Activated B cell treated with CpG ODN at 0.5 μM for 24 hours (primary cell): Measurements from ENCODE around the gene TSHZ1. TPM values are rescaled to one million over a fixed set of nuclear protein-coding genes. Genes with fewer than 3 reads are reported as not detected.

Experiments used
- ATAC-seq: fragments of 200-7000 bp; cut with Tn5 transposase; one replicate; pipeline ENCODE4 v1.10.0; 2021; ENCODE audit warnings: low read depth, mild to moderate bottlenecking, moderate library complexity
- CTCF ChIA-PET: fragments of 350-600 bp; sonication (Branson Sonifier 250); formaldehyde crosslinking; loops from one replicate; lab custom pipeline; 2021; ENCODE audit warnings: antibody characterized with exemption; lab: Charles Lee
- POLR2A ChIA-PET: fragments of 350-600 bp; sonication (Branson Sonifier 250); formaldehyde crosslinking; loops from one replicate; lab custom pipeline; 2021; ENCODE audit warnings: antibody characterized with exemption; lab: Charles Lee
- DNase-seq: peaks from one replicate; pipeline ENCODE4 v3.0.0; 2022
- H3K27ac Mint-ChIP-seq: one replicate; pipeline ENCODE4 v1.8.0; 2020; ENCODE audit warnings: mixed read lengths
- H3K27me3 Mint-ChIP-seq: one replicate; pipeline ENCODE4 v1.8.0; 2021; ENCODE audit warnings: mixed read lengths
- H3K36me3 Mint-ChIP-seq: one replicate; pipeline ENCODE4 v1.8.0; 2021; ENCODE audit warnings: low read depth, mixed read lengths
- H3K4me1 Mint-ChIP-seq: one replicate; pipeline ENCODE4 v1.8.0; 2021; ENCODE audit warnings: mixed read lengths
- H3K4me3 Mint-ChIP-seq: one replicate; pipeline ENCODE4 v1.8.0; 2020; ENCODE audit warnings: mild to moderate bottlenecking, mixed read lengths
- H3K9me3 Mint-ChIP-seq: one replicate; pipeline ENCODE4 v1.8.0; 2020; ENCODE audit warnings: mixed read lengths
- intact Hi-C: fragments of 100-400 bp; cut with micrococcal nuclease; formaldehyde crosslinking; loops from one replicate; pipeline ENCODE4 v1.15.1; 2024
- total RNA-seq: library from RNA; stranded (reverse); gene quantifications from 2 replicates; pipeline ENCODE4 v1.2.3, GENCODE V29; 2022
- TF ChIP-seq, protein P1 (sequence below): fragments of 200-600 bp; IDR thresholded peaks from one replicate; pipeline ENCODE4 v1.8.0; 2022; ENCODE audit warnings: antibody characterized with exemption, mild to moderate bottlenecking

TSHZ1 gene
- total RNA-seq, 1 donor from 2014 or later: 8.6 TPM

DNA sequence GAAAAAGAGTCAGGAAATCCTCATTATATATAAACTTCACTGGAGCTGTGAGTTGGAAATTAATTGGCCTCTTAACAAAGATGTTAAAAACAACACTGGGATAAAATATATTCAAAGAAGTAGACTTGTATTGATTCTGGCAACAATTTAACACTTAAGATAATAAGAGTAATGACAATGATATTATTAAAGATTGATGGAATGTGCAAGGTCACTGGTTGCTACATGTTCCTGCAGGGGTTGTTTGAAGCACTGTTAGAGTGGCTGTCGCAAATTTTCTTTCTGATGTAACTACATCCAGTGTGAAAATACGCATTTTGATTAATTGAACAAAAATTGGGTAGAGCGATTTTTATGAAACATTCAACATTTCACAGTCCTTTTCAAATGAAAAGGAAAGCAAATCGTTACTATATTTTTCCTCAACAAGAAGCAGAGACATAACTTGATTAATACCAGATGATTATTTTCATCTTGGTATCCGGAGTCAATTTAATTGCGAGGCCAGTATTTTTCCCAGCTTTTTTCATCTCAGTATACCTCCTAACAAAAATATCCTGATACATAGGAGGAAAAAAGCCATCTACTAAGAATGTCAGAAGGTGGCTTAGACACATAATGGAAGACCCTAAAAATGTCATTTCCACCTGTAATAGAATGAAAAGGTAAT lies 7.8 kb upstream of the TSHZ1 start:
- H3K4me1 Mint-ChIP-seq: peaks cover 32% of the 10 kb centered on the region
- no peak overlapping the region for H3K27ac Mint-ChIP-seq
- H3K9me3 Mint-ChIP-seq: no peaks in the 10 kb centered on the region
- H3K27me3 Mint-ChIP-seq: peaks cover 6% of the 10 kb centered on the region
- TF ChIP-seq, protein P1, sequence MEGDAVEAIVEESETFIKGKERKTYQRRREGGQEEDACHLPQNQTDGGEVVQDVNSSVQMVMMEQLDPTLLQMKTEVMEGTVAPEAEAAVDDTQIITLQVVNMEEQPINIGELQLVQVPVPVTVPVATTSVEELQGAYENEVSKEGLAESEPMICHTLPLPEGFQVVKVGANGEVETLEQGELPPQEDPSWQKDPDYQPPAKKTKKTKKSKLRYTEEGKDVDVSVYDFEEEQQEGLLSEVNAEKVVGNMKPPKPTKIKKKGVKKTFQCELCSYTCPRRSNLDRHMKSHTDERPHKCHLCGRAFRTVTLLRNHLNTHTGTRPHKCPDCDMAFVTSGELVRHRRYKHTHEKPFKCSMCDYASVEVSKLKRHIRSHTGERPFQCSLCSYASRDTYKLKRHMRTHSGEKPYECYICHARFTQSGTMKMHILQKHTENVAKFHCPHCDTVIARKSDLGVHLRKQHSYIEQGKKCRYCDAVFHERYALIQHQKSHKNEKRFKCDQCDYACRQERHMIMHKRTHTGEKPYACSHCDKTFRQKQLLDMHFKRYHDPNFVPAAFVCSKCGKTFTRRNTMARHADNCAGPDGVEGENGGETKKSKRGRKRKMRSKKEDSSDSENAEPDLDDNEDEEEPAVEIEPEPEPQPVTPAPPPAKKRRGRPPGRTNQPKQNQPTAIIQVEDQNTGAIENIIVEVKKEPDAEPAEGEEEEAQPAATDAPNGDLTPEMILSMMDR: no peak
- DNase-seq (no peak), ATAC-seq (no peak)
- CTCF ChIA-PET: no interaction called here
- intact Hi-C loops: no loop called here
- POLR2A ChIA-PET: no interaction called here
- H3K4me3 Mint-ChIP-seq: no peak overlapping the region
- peaks cover 16% of the 10 kb centered on the region for H3K36me3 Mint-ChIP-seq

DNA sequence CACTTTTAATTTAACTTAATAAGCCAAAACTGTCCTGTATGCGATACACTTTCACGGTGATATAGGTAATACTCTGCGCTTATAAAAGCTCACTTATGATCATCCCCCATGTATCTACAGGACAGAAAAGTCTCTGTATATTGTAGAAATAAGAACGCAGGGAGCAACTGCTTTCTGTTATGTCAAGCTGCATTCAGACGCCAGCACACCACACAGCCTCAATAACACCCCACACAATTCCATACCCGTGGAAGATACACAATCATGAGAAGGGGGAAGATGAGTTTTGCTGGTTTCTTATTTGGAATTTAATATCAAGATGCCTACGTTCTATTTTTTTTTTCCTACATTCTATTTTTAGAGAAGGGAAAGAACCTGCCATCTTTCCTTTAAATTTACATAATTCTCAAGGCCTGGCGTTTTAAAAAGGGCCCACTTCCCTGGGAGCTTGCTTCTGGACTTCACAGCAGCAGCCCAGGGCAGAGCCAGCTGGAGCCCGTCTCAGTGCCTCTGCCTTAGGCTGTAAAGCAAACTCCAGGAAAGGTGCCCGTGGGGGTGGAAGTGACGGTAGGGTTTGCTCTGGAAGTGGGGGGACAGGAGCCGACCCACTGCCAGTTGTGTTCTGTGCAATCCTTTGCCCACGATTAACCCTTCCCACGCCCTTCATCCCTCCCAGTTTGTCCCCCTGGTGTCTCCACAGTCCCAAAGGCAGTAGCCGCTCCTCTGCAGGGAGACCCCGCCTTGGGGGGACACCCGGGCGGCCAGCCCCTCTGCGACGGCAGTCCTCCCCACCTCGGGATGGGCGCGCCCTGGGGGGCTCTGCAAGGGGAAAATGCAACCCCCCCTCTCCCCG lies 7.0 kb upstream of the TSHZ1 start:
- no peak for DNase-seq
- intact Hi-C loops: no loop called here
- TF ChIP-seq, protein P1: no peak
- Mint-ChIP-seq H3K27me3 (peaks cover 6% of the 10 kb centered on the region), H3K4me3 (no peak overlapping the region), H3K9me3 (no peaks in the 10 kb centered on the region), H3K4me1 (peaks cover 36% of the 10 kb centered on the region), H3K36me3 (peaks cover 19% of the 10 kb centered on the region), H3K27ac (no peak overlapping the region)
- no peak for ATAC-seq
- ChIA-PET CTCF (no interaction called here), POLR2A (no interaction called here)

DNA sequence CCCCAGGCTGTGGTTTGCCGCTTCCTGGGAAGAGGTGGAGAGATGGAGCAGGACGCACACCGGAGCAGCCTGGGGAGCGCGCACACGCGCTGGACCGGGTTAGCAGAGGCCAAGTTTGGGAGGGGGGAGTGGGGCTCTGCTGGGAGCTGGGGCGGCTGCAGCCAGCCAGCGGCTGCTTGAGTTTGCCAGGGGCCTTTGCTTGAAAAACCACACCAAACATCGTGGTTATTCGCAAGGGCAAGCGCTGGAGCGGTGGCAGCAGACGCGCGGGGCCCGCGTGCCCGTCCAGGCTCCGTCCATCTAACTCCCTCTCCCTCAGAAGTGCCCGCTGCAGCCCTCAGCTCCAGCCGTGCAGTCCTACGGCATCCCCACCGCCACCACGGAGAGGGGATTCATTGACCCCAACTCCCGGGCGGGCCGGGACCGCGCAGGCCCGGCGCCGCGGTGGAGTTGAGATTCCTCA lies 6.3 kb upstream of the TSHZ1 start:
- Mint-ChIP-seq H3K9me3 (no peaks in the 10 kb centered on the region), H3K4me1 (peaks cover 36% of the 10 kb centered on the region), H3K27me3 (peaks cover 6% of the 10 kb centered on the region), H3K27ac (no peak overlapping the region), H3K4me3 (no peak overlapping the region), H3K36me3 (peaks cover 19% of the 10 kb centered on the region)
- ATAC-seq (no peak), DNase-seq (no peak)
- ChIA-PET CTCF (no interaction called here), POLR2A (no interaction called here)
- intact Hi-C loops: no loop called here
- TF ChIP-seq, protein P1: no peak

DNA sequence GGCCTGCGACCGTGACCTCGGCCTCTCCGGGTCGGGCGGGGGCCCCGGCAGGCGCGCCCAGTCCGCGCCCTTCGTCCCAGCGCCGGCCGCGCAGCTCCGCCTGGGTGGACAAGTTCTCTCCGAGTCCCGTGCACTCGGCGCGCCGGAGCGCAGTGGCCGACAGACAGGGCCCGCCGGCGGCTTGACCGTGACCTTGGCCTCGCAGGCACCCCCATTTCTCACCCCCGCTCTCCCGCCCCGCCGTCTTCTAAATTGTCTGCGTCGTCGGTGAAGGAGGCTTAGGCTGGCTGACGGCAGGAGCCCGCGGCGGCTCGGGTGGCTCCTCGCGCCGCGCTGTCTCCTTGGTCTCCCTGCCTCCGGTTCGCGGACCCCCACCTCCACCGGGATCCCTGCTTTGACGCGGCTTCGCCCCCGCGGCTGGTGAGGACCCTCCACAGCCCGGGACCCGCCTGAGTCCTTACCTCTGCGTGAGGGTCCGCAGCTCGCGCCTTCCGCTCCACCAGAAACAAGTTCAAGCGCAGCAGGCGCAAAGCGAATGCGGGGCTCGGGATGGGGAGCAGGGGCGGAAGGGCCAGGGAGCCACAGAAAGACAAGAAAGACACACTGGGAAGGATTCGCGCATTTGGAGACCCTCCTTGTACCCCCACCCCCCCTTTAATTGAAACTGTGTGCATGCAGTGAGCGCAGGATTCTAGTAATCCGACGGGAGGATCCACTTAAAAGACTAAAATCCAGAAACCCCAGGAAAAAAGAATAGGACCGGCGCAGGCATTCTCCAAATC lies 5.7 kb upstream of the TSHZ1 start:
- peaks cover 16% of the 10 kb centered on the region for H3K36me3 Mint-ChIP-seq
- no peak for ATAC-seq
- peaks cover 6% of the 10 kb centered on the region for H3K27me3 Mint-ChIP-seq
- CTCF ChIA-PET: no interaction called here
- POLR2A ChIA-PET: no interaction called here
- TF ChIP-seq, protein P1: no peak
- H3K4me1 Mint-ChIP-seq: peaks cover 38% of the 10 kb centered on the region
- intact Hi-C loops: loop anchor here (5.0 kb wide), 2 partner anchors 398 to 1287 kb away; no protein-coding TSS in a partner anchor
- H3K4me3 Mint-ChIP-seq: peak overlapping the region; percentile 52
- no peak for DNase-seq
- no peak overlapping the region for H3K27ac Mint-ChIP-seq
- no peaks in the 10 kb centered on the region for H3K9me3 Mint-ChIP-seq
